ENCODE results near the gene LRRC49.

DNA sequence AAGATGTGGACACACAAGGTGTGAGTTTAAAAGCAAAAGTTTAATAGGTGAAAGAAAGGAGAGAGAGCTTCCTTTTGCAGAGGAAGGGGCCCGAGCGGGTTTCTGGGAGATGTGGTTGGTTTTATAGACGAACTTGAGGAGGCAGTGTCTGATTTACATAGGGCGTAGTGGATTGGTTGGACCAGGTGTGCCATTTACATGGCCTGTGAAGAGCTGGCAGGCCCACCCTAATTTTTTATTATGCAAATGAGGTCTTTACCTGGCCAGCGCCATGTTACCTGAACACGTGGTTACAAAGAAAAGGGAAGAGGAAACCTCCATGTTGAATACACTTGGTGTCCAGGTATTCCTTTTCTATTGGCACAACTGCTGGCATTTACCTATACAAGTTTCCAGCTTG lies 179.8 kb downstream of the LRRC49 start:
- TF ChIP-seq POLR2A (IDR thresholded peaks at IDR 0.05): no peak
- TF ChIP-seq, protein P1, sequence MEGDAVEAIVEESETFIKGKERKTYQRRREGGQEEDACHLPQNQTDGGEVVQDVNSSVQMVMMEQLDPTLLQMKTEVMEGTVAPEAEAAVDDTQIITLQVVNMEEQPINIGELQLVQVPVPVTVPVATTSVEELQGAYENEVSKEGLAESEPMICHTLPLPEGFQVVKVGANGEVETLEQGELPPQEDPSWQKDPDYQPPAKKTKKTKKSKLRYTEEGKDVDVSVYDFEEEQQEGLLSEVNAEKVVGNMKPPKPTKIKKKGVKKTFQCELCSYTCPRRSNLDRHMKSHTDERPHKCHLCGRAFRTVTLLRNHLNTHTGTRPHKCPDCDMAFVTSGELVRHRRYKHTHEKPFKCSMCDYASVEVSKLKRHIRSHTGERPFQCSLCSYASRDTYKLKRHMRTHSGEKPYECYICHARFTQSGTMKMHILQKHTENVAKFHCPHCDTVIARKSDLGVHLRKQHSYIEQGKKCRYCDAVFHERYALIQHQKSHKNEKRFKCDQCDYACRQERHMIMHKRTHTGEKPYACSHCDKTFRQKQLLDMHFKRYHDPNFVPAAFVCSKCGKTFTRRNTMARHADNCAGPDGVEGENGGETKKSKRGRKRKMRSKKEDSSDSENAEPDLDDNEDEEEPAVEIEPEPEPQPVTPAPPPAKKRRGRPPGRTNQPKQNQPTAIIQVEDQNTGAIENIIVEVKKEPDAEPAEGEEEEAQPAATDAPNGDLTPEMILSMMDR (IDR thresholded peaks at IDR 0.05): no peak

All from upper lobe of left lung (tissue), 4 donors.